Calu3 (cell line): ENCODE measurements around the gene PPP1R13B. TPM values are rescaled to one million over a fixed set of nuclear protein-coding genes. Genes with fewer than 3 reads are reported as not detected.

Source experiments
- BruUV-seq: library from RNA; stranded (reverse); fragments of 400-500 nt; replicated peaks from 2 replicates; lab custom pipeline; 2021; lab: Mats Ljungman, UMichigan
- CTCF ChIA-PET: fragments of 300-600 bp; sonication (Branson Sonifier 250); formaldehyde crosslinking; loops from one replicate; lab custom pipeline; 2022; ENCODE audit warnings: antibody characterized with exemption; lab: Charles Lee
- DNase-seq: peaks from one replicate; pipeline ENCODE4 v3.0.0; 2022
- H3K27ac Mint-ChIP-seq: one replicate; pipeline ENCODE4 v1.8.0; 2022; ENCODE audit warnings: mixed read lengths; ENCODE audit not compliant: unreplicated experiment
- H3K27me3 Mint-ChIP-seq: one replicate; pipeline ENCODE4 v1.8.0; 2022; ENCODE audit warnings: mixed read lengths; ENCODE audit not compliant: unreplicated experiment
- H3K36me3 Mint-ChIP-seq: one replicate; pipeline ENCODE4 v1.8.0; 2022; ENCODE audit warnings: mild to moderate bottlenecking, moderate library complexity, mixed read lengths; ENCODE audit not compliant: insufficient read depth, unreplicated experiment
- H3K4me1 Mint-ChIP-seq: one replicate; pipeline ENCODE4 v1.8.0; 2022; ENCODE audit warnings: mild to moderate bottlenecking, low read depth, mixed read lengths; ENCODE audit not compliant: unreplicated experiment
- H3K4me3 Mint-ChIP-seq: one replicate; pipeline ENCODE4 v1.8.0; 2022; ENCODE audit warnings: mild to moderate bottlenecking, low read depth, moderate library complexity, mixed read lengths; ENCODE audit not compliant: unreplicated experiment
- H3K9me3 Mint-ChIP-seq: one replicate; pipeline ENCODE4 v1.8.0; 2022; ENCODE audit warnings: low read depth, mixed read lengths; ENCODE audit not compliant: unreplicated experiment
- intact Hi-C: fragments of 100-400 bp; cut with micrococcal nuclease; formaldehyde crosslinking; loops from one replicate; pipeline ENCODE4 v1.10.0; 2022; ENCODE audit not compliant: unreplicated experiment
- total RNA-seq: library from RNA; stranded (reverse); gene quantifications from 2 replicates; pipeline ENCODE4 v1.2.3, GENCODE V29; 2022
- TF ChIP-seq, protein P1 (sequence below): fragments of 200-600 bp; IDR thresholded peaks from one replicate; pipeline ENCODE4 v1.8.0; 2022; ENCODE audit warnings: antibody characterized with exemption; ENCODE audit not compliant: unreplicated experiment

Gene PPP1R13B
- total RNA-seq, 1 experiment from 2014 or later = 27.7 TPM

GRCh38 chr14:103806805-103807204 is 40.6 kb downstream of the PPP1R13B start:
- H3K4me1 Mint-ChIP-seq = no peaks in the 10 kb centered on the region
- DNase-seq = no peak
- CTCF ChIA-PET = interaction anchor here (0.6 to 1.8 kb wide), 4 partner anchors 16 to 103 kb away, joined by 3 to 5 read pairs (median 4); no protein-coding TSS in a partner anchor
- H3K36me3 Mint-ChIP-seq = no peaks in the 10 kb centered on the region
- no peaks in the 10 kb centered on the region for H3K9me3 Mint-ChIP-seq
- TF ChIP-seq, protein P1, sequence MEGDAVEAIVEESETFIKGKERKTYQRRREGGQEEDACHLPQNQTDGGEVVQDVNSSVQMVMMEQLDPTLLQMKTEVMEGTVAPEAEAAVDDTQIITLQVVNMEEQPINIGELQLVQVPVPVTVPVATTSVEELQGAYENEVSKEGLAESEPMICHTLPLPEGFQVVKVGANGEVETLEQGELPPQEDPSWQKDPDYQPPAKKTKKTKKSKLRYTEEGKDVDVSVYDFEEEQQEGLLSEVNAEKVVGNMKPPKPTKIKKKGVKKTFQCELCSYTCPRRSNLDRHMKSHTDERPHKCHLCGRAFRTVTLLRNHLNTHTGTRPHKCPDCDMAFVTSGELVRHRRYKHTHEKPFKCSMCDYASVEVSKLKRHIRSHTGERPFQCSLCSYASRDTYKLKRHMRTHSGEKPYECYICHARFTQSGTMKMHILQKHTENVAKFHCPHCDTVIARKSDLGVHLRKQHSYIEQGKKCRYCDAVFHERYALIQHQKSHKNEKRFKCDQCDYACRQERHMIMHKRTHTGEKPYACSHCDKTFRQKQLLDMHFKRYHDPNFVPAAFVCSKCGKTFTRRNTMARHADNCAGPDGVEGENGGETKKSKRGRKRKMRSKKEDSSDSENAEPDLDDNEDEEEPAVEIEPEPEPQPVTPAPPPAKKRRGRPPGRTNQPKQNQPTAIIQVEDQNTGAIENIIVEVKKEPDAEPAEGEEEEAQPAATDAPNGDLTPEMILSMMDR = no peak
- H3K27ac Mint-ChIP-seq = no peak overlapping the region
- no TSS peak for BruUV-seq
- no peaks in the 10 kb centered on the region for H3K27me3 Mint-ChIP-seq
- intact Hi-C loops = no loop called here
- no peak overlapping the region for H3K4me3 Mint-ChIP-seq

- H3K27me3 Mint-ChIP-seq = no peaks in the 10 kb centered on the region
- intact Hi-C loops = no loop called here
- no peak overlapping the region for H3K27ac Mint-ChIP-seq
- no peaks in the 10 kb centered on the region for H3K9me3 Mint-ChIP-seq
- H3K4me1 Mint-ChIP-seq = no peaks in the 10 kb centered on the region
- CTCF ChIA-PET = interaction anchor here (0.5 to 1.8 kb wide), 3 partner anchors 20 to 330 kb away, joined by 3 to 5 read pairs (median 5); no protein-coding TSS in a partner anchor
- no peak for DNase-seq
- BruUV-seq = no TSS peak
- H3K4me3 Mint-ChIP-seq = no peak overlapping the region
- no peaks in the 10 kb centered on the region for H3K36me3 Mint-ChIP-seq
- TF ChIP-seq, protein P1 = no peak
These were observed 41.7 kb downstream of the PPP1R13B start for GRCh38 chr14:103805708-103806107.

DNA sequence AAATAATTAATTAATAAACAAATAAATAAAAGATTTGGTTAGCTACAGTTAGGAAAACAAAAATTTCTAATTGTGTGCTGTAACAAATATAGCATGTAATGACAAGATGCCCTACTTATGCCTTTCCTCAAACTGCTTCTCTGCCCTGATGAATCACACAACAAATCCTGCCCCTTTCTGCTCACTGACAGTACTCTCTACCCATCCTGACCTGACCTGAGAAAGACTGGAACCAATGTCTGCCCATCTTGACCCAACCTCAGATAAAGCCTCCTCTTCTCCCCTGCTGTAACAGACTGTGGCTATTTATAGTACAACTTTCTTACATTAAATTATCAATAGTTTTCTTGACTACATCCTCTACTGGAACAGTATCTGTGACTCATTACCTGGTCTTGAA is 43.7 kb downstream of the PPP1R13B start:
- Mint-ChIP-seq H3K9me3 (no peaks in the 10 kb centered on the region), H3K36me3 (no peaks in the 10 kb centered on the region), H3K27ac (no peak overlapping the region), H3K4me1 (no peaks in the 10 kb centered on the region), H3K4me3 (no peak overlapping the region), H3K27me3 (no peaks in the 10 kb centered on the region)
- intact Hi-C loops = no loop called here
- TF ChIP-seq, protein P1 = no peak
- BruUV-seq = no TSS peak
- CTCF ChIA-PET = no interaction called here
- no peak for DNase-seq

- H3K27me3 Mint-ChIP-seq = no peaks in the 10 kb centered on the region
- CTCF ChIA-PET = interaction anchor here (0.5 to 0.6 kb wide), 2 partner anchors 23 to 53 kb away, joined by 3 read pairs; no protein-coding TSS in a partner anchor
- no TSS peak for BruUV-seq
- H3K27ac Mint-ChIP-seq = no peak overlapping the region
- H3K9me3 Mint-ChIP-seq = no peaks in the 10 kb centered on the region
- TF ChIP-seq, protein P1 = no peak
- H3K4me1 Mint-ChIP-seq = no peaks in the 10 kb centered on the region
- H3K4me3 Mint-ChIP-seq = no peak overlapping the region
- no peak for DNase-seq
- H3K36me3 Mint-ChIP-seq = no peaks in the 10 kb centered on the region
- intact Hi-C loops = no loop called here
These were observed 45.0 kb downstream of the PPP1R13B start for GRCh38 chr14:103802356-103802755.
